Activated CD8-positive, alpha-beta memory T cell treated with anti-CD3 and anti-CD28 coated beads for 1 hour (primary cell): Measurements from ENCODE around the gene TBX3.

Experiments
- DNase-seq, 2 donors: peaks; one replicate each; pipeline ENCODE4 v3.0.0-alpha.2; 2020; ENCODE audit warnings: low read depth in 1 of 2; ENCODE audit errors: extremely low read depth in 1 of 2

TBX3 gene

GRCh38 chr12:114636723-114637480, 47.1 kb downstream of the TBX3 start:
- no peak for DNase-seq

- DNase-seq: no peak
Measured at GRCh38 chr12:114631242-114631641, 52.7 kb downstream of the TBX3 start.

- no peak for DNase-seq
Measured at GRCh38 chr12:114628199-114628598, 55.8 kb downstream of the TBX3 start.

GRCh38 chr12:114627393-114627792, 56.6 kb downstream of the TBX3 start:
- no peak for DNase-seq

- DNase-seq: no peak
Measured at GRCh38 chr12:114625294-114625851, 58.6 kb downstream of the TBX3 start.

GRCh38 chr12:114623737-114624136, 60.2 kb downstream of the TBX3 start:
- no peak for DNase-seq
